ENCODE data around the gene NTRK2.

DNA sequence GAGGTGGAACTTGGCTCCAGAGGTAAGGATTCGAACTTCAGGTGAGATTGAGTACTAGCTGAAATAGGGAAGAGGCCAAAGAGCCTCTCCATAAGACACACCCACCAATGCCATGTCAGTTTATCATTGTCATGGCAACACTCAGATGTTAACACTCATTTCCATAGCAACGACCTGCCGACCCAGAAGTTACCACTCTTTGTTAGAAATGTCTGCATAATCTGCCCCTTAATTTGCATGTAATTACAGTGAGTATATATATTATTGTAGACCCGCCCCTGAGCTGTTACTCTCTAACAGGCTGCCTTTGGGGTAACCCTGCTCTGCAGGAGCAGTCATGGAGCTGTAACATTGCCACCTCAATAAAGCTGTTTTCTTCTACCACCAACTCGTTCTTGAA is 10.2 kb upstream of the NTRK2 start:
- TF ChIP-seq POLR2A (IDR thresholded peaks at IDR 0.05) = no peak
- no peak for TF ChIP-seq CTCF (IDR thresholded peaks at IDR 0.05)
